IMR-90 (cell line): ENCODE measurements around the gene SLC39A5. TPM values are rescaled to one million over a fixed set of nuclear protein-coding genes. Genes with fewer than 3 reads are reported as not detected.
A peak's percentile ranks its signal among the peaks of the same experiment; 100 is the strongest.
"Not testable (repeated sequence)": the region's sequence is repeated elsewhere in the genome, so short reads cannot be mapped to it uniquely, and the experiment has no call there.

Experiments
- ATAC-seq: fragments of 200-7000 bp; cut with Tn5 transposase; 2 replicates; pipeline ENCODE4 v1.9.1; 2020; ENCODE audit warnings: low read depth, mild to moderate bottlenecking, moderate library complexity
- BruUV-seq: library from RNA; stranded (reverse); fragments of 400-500 nt; replicated peaks from 2 replicates; lab custom pipeline; 2021; lab: Mats Ljungman, UMichigan
- CTCF ChIA-PET: fragments of 300-600 bp; formaldehyde crosslinking; extraction: SDS; loops from one replicate; lab custom pipeline; 2021; ENCODE audit warnings: antibody characterized with exemption; lab: Yijun Ruan, JAX
- POLR2A ChIA-PET: fragments of 300-600 bp; sonication (Branson Sonifier 250); formaldehyde crosslinking; loops from one replicate; lab custom pipeline; 2022; ENCODE audit warnings: antibody characterized with exemption; ENCODE audit not compliant: unreplicated experiment; lab: Charles Lee
- DNase-seq: peaks from one replicate; pipeline ENCODE4 v3.0.0; 2013
- H2AFZ ChIP-seq: replicated peaks from 2 replicates; pipeline ENCODE3; 2013; ENCODE audit warnings: low read length, mild to moderate bottlenecking; ENCODE audit not compliant: poor library complexity
- H2AK5ac ChIP-seq: 2 replicates; pipeline ENCODE4 v1.6.1; 2013; ENCODE audit warnings: low read depth, low read length, inconsistent platforms
- H2AK9ac ChIP-seq: replicated peaks from 2 replicates; pipeline ENCODE3; 2013; ENCODE audit warnings: mild to moderate bottlenecking, low read depth, low read length, moderate library complexity; ENCODE audit not compliant: poor library complexity
- H2BK120ac ChIP-seq: 2 replicates; pipeline ENCODE4 v1.6.1; 2013; ENCODE audit warnings: low read depth, low read length, inconsistent platforms
- H2BK15ac ChIP-seq: 3 replicates; pipeline ENCODE4 v1.6.1; 2013; ENCODE audit warnings: low read depth, low read length, inconsistent platforms
- H2BK20ac ChIP-seq: 2 replicates; pipeline ENCODE4 v1.6.1; 2013; ENCODE audit warnings: low read depth, mild to moderate bottlenecking, inconsistent platforms, low read length, moderate library complexity
- H2BK5ac ChIP-seq: 2 replicates; pipeline ENCODE4 v1.6.1; 2013; ENCODE audit warnings: mild to moderate bottlenecking, low read depth, low read length, inconsistent platforms; ENCODE audit not compliant: poor library complexity, severe bottlenecking
- H3K14ac ChIP-seq: replicated peaks from 2 replicates; pipeline ENCODE4 v1.6.1; 2013; ENCODE audit warnings: low read depth, low read length, inconsistent platforms
- H3K18ac ChIP-seq: 2 replicates; pipeline ENCODE4 v1.6.1; 2013; ENCODE audit warnings: low read depth, low read length, control low read depth
- H3K23ac ChIP-seq: 2 replicates; pipeline ENCODE4 v1.6.1; 2013; ENCODE audit warnings: low read depth, low read length, inconsistent platforms
- H3K27ac ChIP-seq: 2 replicates; pipeline ENCODE4 v1.5.1; 2013; ENCODE audit warnings: mild to moderate bottlenecking, control low read depth, low read length; ENCODE audit not compliant: insufficient read depth
- H3K27me3 ChIP-seq: 2 replicates; pipeline ENCODE4 v1.6.1; 2013; ENCODE audit warnings: low read length; ENCODE audit not compliant: control insufficient read depth, insufficient read depth
- H3K36me3 ChIP-seq: 2 replicates; pipeline ENCODE4 v1.6.1; 2013; ENCODE audit warnings: low read length, mixed read lengths; ENCODE audit not compliant: control insufficient read depth, insufficient read depth
- H3K4ac ChIP-seq: 2 replicates; pipeline ENCODE4 v1.6.1; 2013; ENCODE audit warnings: low read depth, low read length, inconsistent platforms
- H3K4me1 ChIP-seq: 2 replicates; pipeline ENCODE4 v1.6.1; 2013; ENCODE audit warnings: low read length, mixed read lengths; ENCODE audit not compliant: control insufficient read depth, insufficient read depth
- H3K4me2 ChIP-seq: 2 replicates; pipeline ENCODE4 v1.6.1; 2013; ENCODE audit warnings: low read depth, mild to moderate bottlenecking, control low read depth, low read length, moderate library complexity
- H3K4me3 ChIP-seq: 2 replicates; pipeline ENCODE4 v1.5.1; 2013; ENCODE audit warnings: low read depth, mild to moderate bottlenecking, control low read depth, low read length, moderate library complexity; ENCODE audit not compliant: insufficient read depth
- H3K56ac ChIP-seq: 2 replicates; pipeline ENCODE4 v1.6.1; 2013; ENCODE audit warnings: low read length, inconsistent platforms; ENCODE audit not compliant: insufficient read depth; ENCODE audit errors: extremely low read depth
- H3K79me1 ChIP-seq, 2 experiments: 2 replicates each; pipeline ENCODE4 v1.6.1; 2013; ENCODE audit warnings: low read length in 2 of 2, inconsistent platforms in 1 of 2, low read depth in 1 of 2
- H3K9ac ChIP-seq: 2 replicates; pipeline ENCODE4 v1.6.1; 2013; ENCODE audit warnings: low read depth, low read length, control low read depth
- H3K9me1 ChIP-seq: 2 replicates; pipeline ENCODE4 v1.6.1; 2013; ENCODE audit warnings: low read length, inconsistent platforms; ENCODE audit not compliant: insufficient read depth
- H3K9me3 ChIP-seq: 2 replicates; pipeline ENCODE4 v1.6.1; 2013; ENCODE audit warnings: low read length; ENCODE audit not compliant: control insufficient read depth, insufficient read depth
- H4K20me1 ChIP-seq: 2 replicates; pipeline ENCODE4 v1.6.1; 2013; ENCODE audit warnings: low read length, inconsistent platforms; ENCODE audit not compliant: insufficient read depth
- H4K5ac ChIP-seq: 2 replicates; pipeline ENCODE4 v1.6.1; 2013; ENCODE audit warnings: mild to moderate bottlenecking, low read depth, low read length, control low read depth
- H4K8ac ChIP-seq, 2 experiments: 2 replicates each; pipeline ENCODE4 v1.6.1; 2013; ENCODE audit warnings: low read depth in 2 of 2, low read length in 2 of 2, control low read depth in 1 of 2, inconsistent platforms in 1 of 2
- H4K91ac ChIP-seq: 2 replicates; pipeline ENCODE4 v1.6.1; 2013; ENCODE audit warnings: low read depth, low read length, inconsistent platforms; ENCODE audit not compliant: insufficient read depth
- FOS ChIP-seq: fragments of 150-350 bp; IDR thresholded peaks from 2 replicates; pipeline ENCODE4 v1.6.1; 2016; ENCODE audit warnings: low read depth, low read length
- MAFK ChIP-seq: IDR thresholded peaks from 2 replicates; pipeline ENCODE4 v1.6.1; 2012; ENCODE audit warnings: low read depth, low read length, improper control_type of control experiment
- USF2 ChIP-seq: fragments of 150-350 bp; IDR thresholded peaks from 2 replicates; pipeline ENCODE4 v1.6.1; 2017; ENCODE audit warnings: mild to moderate bottlenecking, antibody characterized with exemption, low read length, low read depth
- WGBS, 2 experiments: methylation state at CpG; one replicate each; pipeline versions ENCODE4 v1.1.5 to v1.1.7; 2013; ENCODE audit warnings: missing lambda C conversion rate in 2 of 2; ENCODE audit not compliant: insufficient read length in 1 of 2; ENCODE audit errors: extremely low coverage in 2 of 2; 5-methylcytosine and 5-hydroxymethylcytosine counted together
- dilution Hi-C: fragments of 300-500 bp; cut with HindIII; formaldehyde crosslinking; loops from one replicate; pipeline ENCODE4 v1.14.3; 2018; ENCODE audit warnings: low sequenced_read_pairs; ENCODE audit not compliant: unreplicated experiment
- in situ Hi-C: fragments of 300-500 bp; cut with MboI; formaldehyde crosslinking; loops from 3 replicates; pipeline ENCODE4 v1.14.3; 2019; ENCODE audit warnings: low sequenced_read_pairs, inconsistent platforms, mixed read lengths
- intact Hi-C: fragments of 100-400 bp; cut with micrococcal nuclease; formaldehyde crosslinking; loops from 2 replicates; pipeline ENCODE4 v1.10.0; 2022
- polyA plus RNA-seq, 3 experiments: library from polyadenylated mRNA; depleted of rRNA; stranded (reverse); fragments of >200 nt; gene quantifications; 2 replicates each; pipeline ENCODE4 v1.2.3, GENCODE V29; 2012; ENCODE audit warnings: low replicate concordance in 1 of 3
- total RNA-seq: library from RNA; depleted of rRNA; stranded (reverse); fragments of >200 nt; gene quantifications from 2 replicates; pipeline ENCODE4 v1.2.3, GENCODE V29; 2012

SLC39A5 gene
- total and polyA plus RNA-seq, 2 of the 4 experiments (the other 2 are of a cell fraction): not detected

- H2AK5ac ChIP-seq: no peak overlapping the region
These were observed 52.7 kb downstream of the SLC39A5 start for GRCh38 chr12:56282579-56282978.

GRCh38 chr12:56284263-56284662 is 54.4 kb downstream of the SLC39A5 start:
- H2BK20ac ChIP-seq, H3K27me3 ChIP-seq, H2AFZ ChIP-seq, in situ Hi-C loops, H3K14ac ChIP-seq, DNase-seq, H2BK15ac ChIP-seq, H3K9me3 ChIP-seq, H2AK5ac ChIP-seq, H4K8ac ChIP-seq, H3K27ac ChIP-seq, dilution Hi-C loops, H3K4ac ChIP-seq, H3K56ac ChIP-seq, H4K5ac ChIP-seq, H3K4me3 ChIP-seq, H3K18ac ChIP-seq, POLR2A ChIA-PET, H3K9ac ChIP-seq, BruUV-seq, intact Hi-C loops, H3K9me1 ChIP-seq, H3K4me1 ChIP-seq, ATAC-seq, H3K23ac ChIP-seq, H2BK120ac ChIP-seq, H4K91ac ChIP-seq, H2BK5ac ChIP-seq, H2AK9ac ChIP-seq, H3K4me2 ChIP-seq: not testable (repeated sequence)
- WGBS, 2 experiments: no CpG with 5 or more reads among the region's 5 CpGs
- CTCF ChIA-PET: interaction anchor here (0.6 to 0.7 kb wide), 2 partner anchors 10 to 179 kb away, joined by 3 read pairs; no protein-coding TSS in a partner anchor
- peaks cover 38% of the 10 kb centered on the region for H3K36me3 ChIP-seq
- peaks cover 14% of the 10 kb centered on the region for H4K20me1 ChIP-seq
- peaks cover 28 to 43% of the 10 kb centered on the region in 2 experiments for H3K79me1 ChIP-seq

More at GRCh38 chr12:56282579-56282978, 52.7 kb downstream of the SLC39A5 start:
- BruUV-seq: no TSS peak
- Histone ChIP-seq H3K18ac (no peak overlapping the region), H2BK120ac (no peak overlapping the region), H3K4me3 (no peak overlapping the region), H3K56ac (no peak overlapping the region), H3K27me3 (no peaks in the 10 kb centered on the region), H3K23ac (no peak overlapping the region), H3K27ac (no peak overlapping the region), H3K79me1 (peaks cover 17 to 26% of the 10 kb centered on the region in 2 experiments), H4K8ac (no peak overlapping the region), H3K4me1 (peaks cover 4% of the 10 kb centered on the region; the same call in 1 of the 2 replicates), H3K4ac (no peak overlapping the region), H3K14ac (no peak overlapping the region), H3K4me2 (no peak overlapping the region), H4K91ac (no peak overlapping the region), H3K9me3 (no peaks in the 10 kb centered on the region), H2BK15ac (no peak overlapping the region), H3K36me3 (peaks cover 52% of the 10 kb centered on the region), H4K5ac (no peak overlapping the region), H3K9ac (no peak overlapping the region), H4K20me1 (peaks cover 9% of the 10 kb centered on the region; the same call in 1 of the 2 replicates), H3K9me1 (no peaks in the 10 kb centered on the region), H2BK20ac (no peak overlapping the region), H2BK5ac (no peak overlapping the region), H2AK9ac (no peak overlapping the region), H2AFZ (no peak overlapping the region)
- in situ Hi-C loops (no loop called here), intact Hi-C loops (no loop called here), dilution Hi-C loops (no loop called here)
- ChIA-PET CTCF (no interaction called here), POLR2A (no interaction called here)
- DNase-seq (no peak), ATAC-seq (no peak)
- no peak for TF ChIP-seq USF2
- no peak for TF ChIP-seq FOS
- peak; percentile 85 for TF ChIP-seq MAFK
- no CpG with 5 or more reads among the region's 2 CpGs for WGBS, 2 experiments
